Measurements from ENCODE around the gene GRIN2C. TPM values are rescaled to one million over a fixed set of nuclear protein-coding genes. Genes with fewer than 3 reads are reported as not detected.

The GRIN2C gene
- total RNA-seq, 3 donors from 2014 or later, result 0.08 TPM; not detected in 2

- Mint-ChIP-seq H3K27me3 (ENCODE audit: low read depth) (no peaks in the 10 kb centered on the region), H3K4me1 (ENCODE audit: low read depth) (no peaks in the 10 kb centered on the region), H3K9me3 (no peaks in the 10 kb centered on the region), H3K36me3 (ENCODE audit: insufficient read depth) (peaks cover 29% of the 10 kb centered on the region), H3K4me3 (no peak overlapping the region)
- DNase-seq, result no peak
- no peak for ATAC-seq
Measured at GRCh38 chr17:74819801-74820436, 39.8 kb downstream of the GRIN2C start.

- Mint-ChIP-seq H3K4me3 (no peak overlapping the region), H3K27me3 (ENCODE audit: low read depth) (no peaks in the 10 kb centered on the region), H3K36me3 (ENCODE audit: insufficient read depth) (peaks cover 35% of the 10 kb centered on the region), H3K9me3 (no peaks in the 10 kb centered on the region), H3K4me1 (ENCODE audit: low read depth) (no peaks in the 10 kb centered on the region)
- ATAC-seq, result no peak
- no peak for DNase-seq
Measured at GRCh38 chr17:74818291-74818938, 41.3 kb downstream of the GRIN2C start.

DNA sequence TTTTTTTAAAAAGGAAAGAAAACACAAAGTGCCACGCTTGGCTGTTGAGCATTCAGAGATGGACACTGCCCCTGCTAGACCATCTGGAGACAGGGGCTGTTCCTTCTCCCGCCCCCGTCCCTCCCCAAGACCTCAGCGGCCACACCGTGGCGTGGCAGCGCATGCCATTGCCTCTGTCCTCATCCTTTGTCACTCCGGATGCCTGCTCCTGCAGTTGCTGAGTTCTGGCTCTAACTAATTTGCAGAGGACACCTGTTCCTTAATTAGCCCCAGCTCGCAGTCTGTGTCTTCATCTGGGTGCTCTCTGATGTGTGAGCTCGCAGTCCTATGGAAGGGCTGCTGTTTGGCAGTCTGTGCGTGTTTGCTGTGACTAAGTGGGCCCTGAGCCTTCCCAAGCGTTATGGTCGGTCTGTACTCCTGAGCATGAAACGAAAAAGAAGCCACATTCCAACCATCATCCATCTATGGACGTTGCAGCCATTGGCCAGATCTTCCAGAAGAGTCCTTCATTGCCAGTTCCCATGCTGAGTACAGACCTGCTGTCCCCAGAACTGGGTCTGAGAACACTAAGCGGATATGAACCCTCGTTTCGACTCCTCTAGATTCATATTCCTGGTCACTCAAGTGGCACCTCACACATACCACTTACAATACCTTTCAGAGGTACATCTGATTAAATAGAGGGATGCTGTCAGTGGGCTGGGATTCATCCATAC lies 42.6 kb downstream of the GRIN2C start:
- Mint-ChIP-seq H3K4me1 (ENCODE audit: low read depth) (no peaks in the 10 kb centered on the region), H3K4me3 (no peak overlapping the region), H3K27me3 (ENCODE audit: low read depth) (no peaks in the 10 kb centered on the region), H3K9me3 (no peaks in the 10 kb centered on the region), H3K36me3 (ENCODE audit: insufficient read depth) (peaks cover 32% of the 10 kb centered on the region)
- no peak for DNase-seq
- no peak for ATAC-seq

DNA sequence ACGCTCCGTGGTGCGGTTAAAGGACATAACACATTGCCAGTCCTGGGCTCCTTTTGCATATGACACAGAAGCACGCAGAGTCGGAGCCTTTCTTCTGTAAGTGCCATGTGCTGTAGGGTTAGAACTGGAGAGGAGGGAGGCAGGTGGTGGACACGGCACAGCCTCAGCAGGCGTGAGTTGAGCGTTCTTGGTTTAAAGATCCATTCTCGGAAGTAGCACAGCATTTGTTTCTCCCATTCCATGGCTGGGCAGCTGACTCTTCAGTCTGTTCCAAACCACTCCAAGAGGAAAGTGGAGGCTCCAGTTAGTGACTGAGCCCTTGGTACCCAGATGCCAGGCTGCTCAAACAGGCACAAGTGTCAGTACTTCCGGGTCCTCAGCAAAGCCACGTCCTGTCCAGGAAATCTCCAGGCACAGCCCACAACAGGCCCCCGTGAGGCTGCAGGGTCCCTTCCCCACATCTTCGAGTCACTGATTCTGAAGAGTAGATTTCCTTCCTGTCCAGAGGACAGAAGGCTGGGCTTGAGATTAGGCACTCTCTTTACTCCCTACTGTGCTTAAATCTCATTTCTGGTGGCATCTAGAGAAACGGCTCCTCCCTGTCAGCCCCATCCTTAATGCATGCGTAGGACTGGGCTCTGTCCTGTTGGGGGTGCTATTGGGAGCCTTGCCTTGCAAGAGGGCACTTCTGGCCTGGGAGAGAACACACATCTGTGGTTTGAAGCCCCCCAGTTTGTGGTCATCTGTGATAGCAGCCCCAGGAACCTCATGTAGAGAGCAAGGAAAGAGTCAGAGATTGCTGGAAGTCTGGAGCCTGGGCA lies 43.9 kb downstream of the GRIN2C start:
- no peak for DNase-seq
- no peak overlapping the region for H3K4me3 Mint-ChIP-seq
- no peak for ATAC-seq
- H3K9me3 Mint-ChIP-seq, result no peaks in the 10 kb centered on the region
- H3K27me3 Mint-ChIP-seq (ENCODE audit: low read depth), result no peaks in the 10 kb centered on the region
- no peaks in the 10 kb centered on the region for H3K4me1 Mint-ChIP-seq (ENCODE audit: low read depth)
- peaks cover 32% of the 10 kb centered on the region for H3K36me3 Mint-ChIP-seq (ENCODE audit: insufficient read depth)

DNA sequence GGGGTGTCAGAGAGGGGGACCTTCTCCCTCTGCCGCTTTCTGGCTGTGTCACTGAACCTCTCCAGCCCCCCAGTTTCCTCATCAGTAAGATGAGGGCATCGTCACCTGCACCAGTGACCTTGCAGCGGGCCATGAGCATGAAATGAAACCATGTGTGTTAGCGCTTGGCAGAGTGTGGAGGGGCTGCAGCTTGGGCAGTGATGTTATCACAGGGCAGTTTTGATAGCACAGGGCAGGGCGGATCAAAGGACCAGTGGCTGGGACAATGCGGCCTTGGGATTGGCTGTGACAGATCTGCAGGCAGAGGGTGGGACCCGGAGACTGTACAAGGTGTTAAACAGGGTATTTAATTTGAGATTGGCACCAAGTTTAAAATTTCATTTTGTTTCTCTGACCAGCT lies 44.6 kb downstream of the GRIN2C start:
- Mint-ChIP-seq H3K4me3 (no peak overlapping the region), H3K27me3 (ENCODE audit: low read depth) (no peaks in the 10 kb centered on the region), H3K36me3 (ENCODE audit: insufficient read depth) (peaks cover 33% of the 10 kb centered on the region), H3K9me3 (no peaks in the 10 kb centered on the region), H3K4me1 (ENCODE audit: low read depth) (no peaks in the 10 kb centered on the region)
- ATAC-seq (no peak), DNase-seq (no peak)

DNA sequence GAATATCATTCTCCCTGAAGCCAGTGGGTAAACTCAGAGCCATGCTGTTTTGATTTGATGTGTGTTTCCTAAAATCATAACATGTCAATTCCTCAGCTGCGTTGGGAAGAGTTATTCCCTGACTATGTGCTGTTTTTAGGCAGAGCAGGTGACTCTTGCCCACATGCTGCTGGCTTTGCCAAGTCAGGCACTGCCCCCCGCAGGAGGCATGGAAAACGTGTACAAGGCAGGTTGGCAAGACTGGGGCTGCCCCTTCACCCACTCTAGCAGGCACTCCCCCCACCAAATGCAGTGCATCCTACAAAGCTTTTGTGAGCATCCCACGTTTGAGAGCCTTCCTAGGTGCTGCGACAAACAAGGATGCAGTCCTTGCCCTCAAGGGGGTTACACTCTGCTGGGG lies 45.2 kb downstream of the GRIN2C start:
- no peak overlapping the region for H3K4me3 Mint-ChIP-seq

GRCh38 chr17:74812109-74813009 lies 47.3 kb downstream of the GRIN2C start:
- no peak for DNase-seq
- Mint-ChIP-seq H3K36me3 (ENCODE audit: insufficient read depth) (peaks cover 33% of the 10 kb centered on the region), H3K9me3 (no peaks in the 10 kb centered on the region), H3K4me3 (no peak overlapping the region), H3K4me1 (ENCODE audit: low read depth) (no peaks in the 10 kb centered on the region), H3K27me3 (ENCODE audit: low read depth) (no peaks in the 10 kb centered on the region)
- ATAC-seq, result no peak

More for the DNA sequence above, 45.2 kb downstream of the GRIN2C start:
- peaks cover 32% of the 10 kb centered on the region for H3K36me3 Mint-ChIP-seq (ENCODE audit: insufficient read depth)
- DNase-seq (no peak), ATAC-seq (no peak)
- H3K27me3 Mint-ChIP-seq (ENCODE audit: low read depth), result no peaks in the 10 kb centered on the region
- no peaks in the 10 kb centered on the region for H3K9me3 Mint-ChIP-seq
- no peaks in the 10 kb centered on the region for H3K4me1 Mint-ChIP-seq (ENCODE audit: low read depth)

GRCh38 chr17:74810699-74811485 lies 48.8 kb downstream of the GRIN2C start:
- ATAC-seq (no peak), DNase-seq (no peak)
- H3K27me3 Mint-ChIP-seq (ENCODE audit: low read depth), result no peaks in the 10 kb centered on the region
- peaks cover 23% of the 10 kb centered on the region for H3K36me3 Mint-ChIP-seq (ENCODE audit: insufficient read depth)
- no peaks in the 10 kb centered on the region for H3K4me1 Mint-ChIP-seq (ENCODE audit: low read depth)
- no peaks in the 10 kb centered on the region for H3K9me3 Mint-ChIP-seq
- no peak overlapping the region for H3K4me3 Mint-ChIP-seq

- peaks cover 18% of the 10 kb centered on the region for H3K36me3 Mint-ChIP-seq (ENCODE audit: insufficient read depth)
- no peak for ATAC-seq
- H3K4me1 Mint-ChIP-seq (ENCODE audit: low read depth), result no peaks in the 10 kb centered on the region
Measured at GRCh38 chr17:74808714-74809430, 50.8 kb downstream of the GRIN2C start.

GRCh38 chr17:74807925-74808324 lies 51.8 kb downstream of the GRIN2C start:
- ATAC-seq, result no peak
- no peak for DNase-seq
- Mint-ChIP-seq H3K9me3 (no peaks in the 10 kb centered on the region), H3K27me3 (ENCODE audit: low read depth) (no peaks in the 10 kb centered on the region), H3K36me3 (ENCODE audit: insufficient read depth) (peaks cover 18% of the 10 kb centered on the region), H3K4me1 (ENCODE audit: low read depth) (no peaks in the 10 kb centered on the region), H3K4me3 (no peak overlapping the region)

More at GRCh38 chr17:74808714-74809430, 50.8 kb downstream of the GRIN2C start:
- DNase-seq, result no peak
- Mint-ChIP-seq H3K4me3 (no peak overlapping the region), H3K9me3 (no peaks in the 10 kb centered on the region), H3K27me3 (ENCODE audit: low read depth) (no peaks in the 10 kb centered on the region)

- peaks cover 20% of the 10 kb centered on the region for H3K36me3 Mint-ChIP-seq (ENCODE audit: insufficient read depth)
- no peaks in the 10 kb centered on the region for H3K9me3 Mint-ChIP-seq
Measured at GRCh38 chr17:74807441-74807840, 52.2 kb downstream of the GRIN2C start.

DNA sequence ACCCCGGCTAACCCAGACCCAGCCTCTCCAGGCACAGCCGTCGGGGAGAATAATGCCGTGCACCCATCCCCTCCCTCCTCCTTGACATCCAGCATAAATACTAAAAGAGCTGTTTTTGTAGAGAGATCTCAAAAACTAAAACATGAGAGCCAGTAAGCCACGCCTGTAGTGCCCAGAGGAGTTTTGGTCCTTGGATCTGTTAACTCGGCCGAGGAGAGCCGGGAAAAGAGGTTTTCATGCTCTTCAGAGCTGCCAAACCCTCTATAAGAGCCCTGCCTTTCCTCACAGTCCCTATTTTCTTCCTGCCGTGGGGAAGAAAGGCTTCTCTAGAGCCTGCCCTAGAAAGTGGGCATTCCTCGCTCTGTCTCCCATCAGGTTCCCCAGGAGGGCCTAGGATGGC lies 53.4 kb downstream of the GRIN2C start:
- no peaks in the 10 kb centered on the region for H3K4me1 Mint-ChIP-seq (ENCODE audit: low read depth)

More at GRCh38 chr17:74807441-74807840, 52.2 kb downstream of the GRIN2C start:
- no peak for DNase-seq
- no peaks in the 10 kb centered on the region for H3K4me1 Mint-ChIP-seq (ENCODE audit: low read depth)
- H3K27me3 Mint-ChIP-seq (ENCODE audit: low read depth), result no peaks in the 10 kb centered on the region
- H3K4me3 Mint-ChIP-seq, result no peak overlapping the region
- ATAC-seq, result no peak

More for the DNA sequence above, 53.4 kb downstream of the GRIN2C start:
- ATAC-seq, result no peak
- no peak for DNase-seq
- Mint-ChIP-seq H3K9me3 (no peaks in the 10 kb centered on the region), H3K27me3 (ENCODE audit: low read depth) (no peaks in the 10 kb centered on the region), H3K36me3 (ENCODE audit: insufficient read depth) (peaks cover 20% of the 10 kb centered on the region), H3K4me3 (no peak overlapping the region)

Measured in activated T-cell treated with anti-CD3 and anti-CD28 coated beads, Interleukin-2, amount 50 U/mL, for 4 hours (primary cell).